ENCODE data around the gene TRMT112. TPM values are rescaled to one million over a fixed set of nuclear protein-coding genes. Genes with fewer than 3 reads are reported as not detected.

Gene TRMT112
- total RNA-seq, 1 donor from 2014 or later = 587 TPM

DNA sequence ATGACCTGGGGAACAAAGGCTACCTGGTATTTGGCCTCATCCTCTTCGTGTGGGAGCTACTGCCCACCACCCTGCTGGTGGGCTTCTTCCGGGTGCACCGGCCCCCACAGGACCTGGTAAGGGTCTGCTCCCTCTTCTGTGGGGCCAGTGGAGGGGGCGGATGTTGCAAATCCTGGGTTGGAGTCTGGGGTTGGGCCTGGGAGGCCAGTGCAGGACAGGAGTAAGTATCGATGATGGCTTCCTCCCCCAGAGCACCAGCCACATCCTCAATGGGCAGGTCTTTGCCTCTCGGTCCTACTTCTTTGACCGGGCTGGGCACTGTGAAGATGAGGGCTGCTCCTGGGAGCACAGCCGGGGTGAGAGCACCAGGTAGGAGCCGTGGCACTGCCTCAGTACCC lies 29.0 kb downstream of the TRMT112 start:
- TF ChIP-seq CTCF (IDR thresholded peaks at IDR 0.05; ENCODE audit: insufficient read depth, low read length, severe bottlenecking) = no peak
- Histone ChIP-seq H3K36me3 (ENCODE audit: control insufficient read depth, insufficient read depth, low read length) (no peaks in the 10 kb centered on the region), H3K27me3 (ENCODE audit: control insufficient read depth, insufficient read depth, low read length) (peaks cover 12% of the 10 kb centered on the region), H3K4me3 (ENCODE audit: low read depth, low read length) (no peak overlapping the region)
- FAIRE-seq (no peak), DNase-seq (ENCODE audit: low read depth) (no peak)

DNA sequence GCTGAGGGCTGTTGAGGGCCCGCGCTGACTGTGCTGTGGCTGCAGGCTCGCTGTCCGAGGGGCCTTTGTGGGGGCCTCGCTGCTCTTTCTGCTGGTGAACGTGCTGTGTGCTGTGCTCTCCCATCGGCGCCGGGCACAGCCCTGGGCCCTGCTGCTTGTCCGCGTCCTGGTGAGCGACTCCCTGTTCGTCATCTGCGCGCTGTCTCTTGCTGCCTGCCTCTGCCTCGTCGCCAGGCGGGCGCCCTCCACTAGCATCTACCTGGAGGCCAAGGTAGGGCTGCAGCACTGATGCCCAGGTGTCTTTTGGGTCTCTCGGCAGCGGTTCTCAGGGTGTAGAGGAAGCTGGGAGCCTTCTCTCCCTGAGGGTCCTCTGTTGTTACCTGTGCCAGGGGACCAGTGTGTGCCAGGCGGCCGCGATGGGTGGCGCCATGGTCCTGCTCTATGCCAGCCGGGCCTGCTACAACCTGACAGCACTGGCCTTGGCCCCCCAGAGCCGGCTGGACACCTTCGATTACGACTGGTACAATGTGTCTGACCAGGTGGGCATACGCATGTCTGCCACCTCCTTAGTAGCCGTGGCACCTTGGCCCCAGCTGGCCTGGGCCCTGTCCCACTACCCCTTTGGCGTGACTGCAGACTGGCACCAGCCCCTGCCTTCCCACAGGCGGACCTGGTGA lies 29.5 kb downstream of the TRMT112 start:
- Histone ChIP-seq H3K27me3 (ENCODE audit: control insufficient read depth, insufficient read depth, low read length) (peaks cover 8% of the 10 kb centered on the region), H3K4me3 (ENCODE audit: low read depth, low read length) (no peak overlapping the region), H3K36me3 (ENCODE audit: control insufficient read depth, insufficient read depth, low read length) (peaks cover 4% of the 10 kb centered on the region)
- TF ChIP-seq CTCF (IDR thresholded peaks at IDR 0.05; ENCODE audit: insufficient read depth, low read length, severe bottlenecking) = no peak
- FAIRE-seq (peak; percentile 18), DNase-seq (ENCODE audit: low read depth) (no peak)

GRCh38 chr11:64286801-64287159 lies 30.6 kb downstream of the TRMT112 start:
- no peak for TF ChIP-seq CTCF (IDR thresholded peaks at IDR 0.05; ENCODE audit: insufficient read depth, low read length, severe bottlenecking)
- peaks cover 6% of the 10 kb centered on the region for H3K36me3 ChIP-seq (ENCODE audit: control insufficient read depth, insufficient read depth, low read length)
- DNase-seq (ENCODE audit: low read depth) (no peak), FAIRE-seq (no peak)
- no peaks in the 10 kb centered on the region for H3K27me3 ChIP-seq (ENCODE audit: control insufficient read depth, insufficient read depth, low read length)
- no peak overlapping the region for H3K4me3 ChIP-seq (ENCODE audit: low read depth, low read length)

DNA sequence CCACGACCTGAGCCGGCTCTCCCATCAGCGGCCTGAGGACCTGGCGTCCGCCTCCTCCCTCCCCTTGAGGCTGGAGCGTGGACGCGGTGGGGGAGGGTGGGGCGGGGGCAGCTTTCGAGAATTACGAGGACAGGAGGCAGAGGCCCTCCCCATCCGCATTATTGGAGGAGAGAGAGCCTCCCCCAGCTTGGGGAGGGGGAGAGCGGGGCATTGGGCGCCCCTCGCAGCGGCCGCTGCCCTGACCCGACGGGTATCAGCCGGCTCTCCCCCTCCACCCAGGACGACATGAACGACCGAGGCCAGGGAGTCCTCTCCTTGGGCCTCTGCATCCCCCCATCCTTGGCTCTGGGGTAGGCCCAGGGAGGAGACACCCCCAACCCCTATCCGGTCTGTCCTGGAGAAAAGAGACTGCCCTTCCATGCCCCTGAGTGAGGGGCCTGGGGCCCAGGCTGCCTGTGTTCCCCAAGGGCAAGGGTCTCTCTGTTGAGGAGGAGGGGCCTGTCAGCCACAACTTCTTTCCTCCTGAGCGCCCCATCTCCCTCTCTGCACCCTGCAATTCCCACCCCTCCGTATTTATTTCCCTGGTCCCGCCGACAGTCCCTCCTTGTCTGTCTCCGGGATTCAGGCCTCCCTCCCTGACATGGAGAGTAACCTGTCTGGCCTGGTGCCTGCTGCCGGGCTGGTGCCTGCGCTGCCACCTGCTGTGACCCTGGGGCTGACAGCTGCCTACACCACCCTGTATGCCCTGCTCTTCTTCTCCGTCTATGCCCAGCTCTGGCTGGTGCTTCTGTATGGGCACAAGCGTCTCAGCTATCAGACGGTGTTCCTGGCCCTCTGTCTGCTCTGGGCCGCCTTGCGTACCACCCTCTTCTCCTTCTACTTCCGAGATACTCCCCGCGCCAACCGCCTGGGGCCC lies 31.2 kb downstream of the TRMT112 start:
- FAIRE-seq (no peak), DNase-seq (ENCODE audit: low read depth) (no peak)
- peak overlapping the region; percentile 72 for H3K4me3 ChIP-seq (ENCODE audit: low read depth, low read length)
- H3K27me3 ChIP-seq (ENCODE audit: control insufficient read depth, insufficient read depth, low read length) = no peaks in the 10 kb centered on the region
- H3K36me3 ChIP-seq (ENCODE audit: control insufficient read depth, insufficient read depth, low read length) = peaks cover 6% of the 10 kb centered on the region
- peak; percentile 54 for TF ChIP-seq CTCF (IDR thresholded peaks at IDR 0.05; ENCODE audit: insufficient read depth, low read length, severe bottlenecking)

DNA sequence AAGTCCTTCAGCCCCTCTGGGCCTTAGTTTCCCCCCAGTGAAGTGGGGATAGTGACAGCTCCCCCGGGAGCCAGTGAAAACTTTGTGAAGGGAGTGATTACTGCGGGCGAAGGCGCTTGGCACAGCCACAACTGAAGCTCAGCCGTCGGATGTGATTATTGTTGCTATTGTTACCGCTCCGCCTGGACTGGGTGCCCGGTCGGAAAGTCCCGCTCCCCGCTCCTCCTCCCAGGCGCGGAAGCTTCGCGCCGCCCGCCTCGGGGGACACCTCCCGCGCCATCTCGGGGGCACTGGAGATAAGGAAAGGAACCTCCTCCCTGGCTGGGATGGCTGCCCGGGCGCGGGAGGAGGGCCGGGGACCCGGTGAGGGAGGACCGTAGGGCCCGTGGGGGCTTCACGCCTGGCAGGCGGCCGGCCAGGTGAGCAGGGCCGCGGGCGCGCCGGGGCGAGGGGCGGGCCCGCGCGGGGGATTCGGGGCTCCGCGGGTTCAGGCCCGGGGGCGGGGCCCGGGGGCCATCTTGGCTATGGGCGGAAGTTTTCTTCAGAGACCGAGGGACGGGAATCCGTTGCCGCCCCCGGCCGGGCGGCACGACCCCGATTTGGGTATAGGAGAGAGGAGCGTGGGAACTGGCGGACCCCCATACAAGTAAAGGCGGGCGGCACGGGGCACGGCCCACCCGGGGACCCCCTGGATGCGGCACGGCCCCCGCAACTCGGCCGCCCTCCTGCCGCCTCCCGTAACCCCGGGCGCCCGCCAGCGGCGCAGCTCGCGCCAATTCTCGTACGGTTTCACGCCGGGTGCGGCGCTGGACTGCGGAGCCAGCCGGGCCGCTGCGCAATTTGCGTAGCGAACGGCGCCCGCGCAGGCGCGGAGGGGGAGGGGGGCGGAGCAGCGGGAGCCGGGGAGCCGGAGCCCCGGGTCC lies 32.1 kb downstream of the TRMT112 start, which contains the start of gene GPR137:
TSS of gene GPR137 (plus strand) at position 887 of the 923 bp plus-strand sequence. CDS start 677 bp downstream, outside the sequence.
- TF ChIP-seq CTCF (IDR thresholded peaks at IDR 0.05; ENCODE audit: insufficient read depth, low read length, severe bottlenecking) = no peak
- peak; percentile 48 for DNase-seq (ENCODE audit: low read depth)
- Histone ChIP-seq H3K4me3 (ENCODE audit: low read depth, low read length) (peak within 1 kb of the TSS; percentile 72), H3K27me3 (ENCODE audit: control insufficient read depth, insufficient read depth, low read length) (no peaks in the 10 kb centered on the region), H3K36me3 (ENCODE audit: control insufficient read depth, insufficient read depth, low read length) (peaks cover 6% of the 10 kb centered on the region)
- no peak for FAIRE-seq

All from bronchial epithelial cell (primary cell).